Neural cell (in vitro differentiated cells): ENCODE results near the gene KYNU.

Source experiments
- EP300 ChIP-seq: fragments of 450-650 bp; conservative IDR thresholded peaks from 2 replicates; pipeline ENCODE4 v1.6.1; 2014; ENCODE audit warnings: antibody characterized with exemption, mild to moderate bottlenecking, moderate library complexity; ENCODE audit not compliant: poor library complexity, severe bottlenecking
- EZH2 ChIP-seq: fragments of 200-600, 300-800 bp; shearing (Covaris generic), sonication (generic); IDR thresholded peaks from 2 replicates; pipeline ENCODE4 v1.6.1; 2014; ENCODE audit warnings: antibody characterized with exemption, low read length, borderline replicate concordance, mild to moderate bottlenecking; ENCODE audit not compliant: insufficient read depth, poor library complexity, severe bottlenecking
- MXI1 ChIP-seq: fragments of 450-650 bp; conservative IDR thresholded peaks from 2 replicates; pipeline ENCODE4 v1.6.1; 2014; ENCODE audit warnings: antibody characterized with exemption, mild to moderate bottlenecking; ENCODE audit not compliant: poor library complexity, severe bottlenecking
- POLR2AphosphoS5 ChIP-seq: IDR thresholded peaks from 2 replicates; pipeline ENCODE4 v1.6.1; 2012
- RAD21 ChIP-seq: fragments of 450-650 bp; conservative IDR thresholded peaks from 2 replicates; pipeline ENCODE4 v1.6.1; 2014; ENCODE audit warnings: antibody characterized with exemption, mild to moderate bottlenecking, moderate library complexity
- SMC3 ChIP-seq: fragments of 450-650 bp; conservative IDR thresholded peaks from 2 replicates; pipeline ENCODE4 v1.6.1; 2014; ENCODE audit warnings: antibody characterized with exemption, mild to moderate bottlenecking, moderate library complexity; ENCODE audit not compliant: poor library complexity
- TAF1 ChIP-seq: IDR thresholded peaks from 2 replicates; pipeline ENCODE4 v1.6.1; 2012; ENCODE audit warnings: low read depth
- TF ChIP-seq, protein P1 (sequence below): IDR thresholded peaks from 2 replicates; pipeline ENCODE4 v1.6.1; 2012; ENCODE audit warnings: borderline replicate concordance
- TF ChIP-seq, protein P2 (sequence below): fragments of 450-650 bp; IDR thresholded peaks from 2 replicates; pipeline ENCODE4 v1.5.1; 2014; ENCODE audit warnings: antibody characterized with exemption, mild to moderate bottlenecking, moderate library complexity; ENCODE audit not compliant: poor library complexity, severe bottlenecking

DNA sequence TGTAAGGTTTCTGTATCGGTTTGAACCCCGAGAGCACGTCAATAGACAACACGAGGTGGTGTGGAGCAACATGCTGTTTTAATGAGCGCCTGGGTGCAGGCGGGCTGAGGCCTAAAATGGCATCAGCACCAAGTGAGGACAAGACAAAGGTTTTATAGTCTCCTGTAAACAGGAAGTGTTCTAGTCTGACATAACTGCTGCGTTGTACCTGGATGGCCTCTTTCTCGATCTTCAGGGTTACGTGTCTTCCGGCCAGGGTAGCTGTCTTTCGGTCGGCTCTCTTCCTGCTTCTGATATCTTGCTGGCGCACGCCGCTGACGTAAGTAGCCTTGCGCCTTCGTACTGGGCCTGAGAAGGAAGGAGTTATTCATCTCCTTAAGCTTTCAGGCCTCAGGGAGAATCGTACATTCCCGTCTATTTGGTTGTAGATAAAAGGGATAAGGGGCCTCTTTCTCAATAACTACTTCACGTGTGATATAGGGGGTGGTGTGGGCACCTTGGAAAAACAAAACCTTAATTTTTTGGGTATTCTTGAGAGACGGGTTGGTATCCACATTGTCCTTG lies 53.5 kb downstream of the KYNU start:
- TF ChIP-seq, protein P1, sequence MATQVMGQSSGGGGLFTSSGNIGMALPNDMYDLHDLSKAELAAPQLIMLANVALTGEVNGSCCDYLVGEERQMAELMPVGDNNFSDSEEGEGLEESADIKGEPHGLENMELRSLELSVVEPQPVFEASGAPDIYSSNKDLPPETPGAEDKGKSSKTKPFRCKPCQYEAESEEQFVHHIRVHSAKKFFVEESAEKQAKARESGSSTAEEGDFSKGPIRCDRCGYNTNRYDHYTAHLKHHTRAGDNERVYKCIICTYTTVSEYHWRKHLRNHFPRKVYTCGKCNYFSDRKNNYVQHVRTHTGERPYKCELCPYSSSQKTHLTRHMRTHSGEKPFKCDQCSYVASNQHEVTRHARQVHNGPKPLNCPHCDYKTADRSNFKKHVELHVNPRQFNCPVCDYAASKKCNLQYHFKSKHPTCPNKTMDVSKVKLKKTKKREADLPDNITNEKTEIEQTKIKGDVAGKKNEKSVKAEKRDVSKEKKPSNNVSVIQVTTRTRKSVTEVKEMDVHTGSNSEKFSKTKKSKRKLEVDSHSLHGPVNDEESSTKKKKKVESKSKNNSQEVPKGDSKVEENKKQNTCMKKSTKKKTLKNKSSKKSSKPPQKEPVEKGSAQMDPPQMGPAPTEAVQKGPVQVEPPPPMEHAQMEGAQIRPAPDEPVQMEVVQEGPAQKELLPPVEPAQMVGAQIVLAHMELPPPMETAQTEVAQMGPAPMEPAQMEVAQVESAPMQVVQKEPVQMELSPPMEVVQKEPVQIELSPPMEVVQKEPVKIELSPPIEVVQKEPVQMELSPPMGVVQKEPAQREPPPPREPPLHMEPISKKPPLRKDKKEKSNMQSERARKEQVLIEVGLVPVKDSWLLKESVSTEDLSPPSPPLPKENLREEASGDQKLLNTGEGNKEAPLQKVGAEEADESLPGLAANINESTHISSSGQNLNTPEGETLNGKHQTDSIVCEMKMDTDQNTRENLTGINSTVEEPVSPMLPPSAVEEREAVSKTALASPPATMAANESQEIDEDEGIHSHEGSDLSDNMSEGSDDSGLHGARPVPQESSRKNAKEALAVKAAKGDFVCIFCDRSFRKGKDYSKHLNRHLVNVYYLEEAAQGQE, result no peak
- TF ChIP-seq TAF1, result no peak
- TF ChIP-seq, protein P2, sequence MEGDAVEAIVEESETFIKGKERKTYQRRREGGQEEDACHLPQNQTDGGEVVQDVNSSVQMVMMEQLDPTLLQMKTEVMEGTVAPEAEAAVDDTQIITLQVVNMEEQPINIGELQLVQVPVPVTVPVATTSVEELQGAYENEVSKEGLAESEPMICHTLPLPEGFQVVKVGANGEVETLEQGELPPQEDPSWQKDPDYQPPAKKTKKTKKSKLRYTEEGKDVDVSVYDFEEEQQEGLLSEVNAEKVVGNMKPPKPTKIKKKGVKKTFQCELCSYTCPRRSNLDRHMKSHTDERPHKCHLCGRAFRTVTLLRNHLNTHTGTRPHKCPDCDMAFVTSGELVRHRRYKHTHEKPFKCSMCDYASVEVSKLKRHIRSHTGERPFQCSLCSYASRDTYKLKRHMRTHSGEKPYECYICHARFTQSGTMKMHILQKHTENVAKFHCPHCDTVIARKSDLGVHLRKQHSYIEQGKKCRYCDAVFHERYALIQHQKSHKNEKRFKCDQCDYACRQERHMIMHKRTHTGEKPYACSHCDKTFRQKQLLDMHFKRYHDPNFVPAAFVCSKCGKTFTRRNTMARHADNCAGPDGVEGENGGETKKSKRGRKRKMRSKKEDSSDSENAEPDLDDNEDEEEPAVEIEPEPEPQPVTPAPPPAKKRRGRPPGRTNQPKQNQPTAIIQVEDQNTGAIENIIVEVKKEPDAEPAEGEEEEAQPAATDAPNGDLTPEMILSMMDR, result no peak
- no peak for TF ChIP-seq POLR2AphosphoS5
- TF ChIP-seq EP300, result no peak
- TF ChIP-seq EZH2, result no peak
- TF ChIP-seq MXI1, result no peak
- no peak for TF ChIP-seq RAD21
- TF ChIP-seq SMC3, result no peak
